ACC112 (cell line): Measurements from ENCODE around the gene ARHGEF5.

ENCODE experiments used
- H2AFZ ChIP-seq: fragments of 200-600 bp; sonication (generic); one replicate; pipeline ENCODE4 v1.6.0; 2017; ENCODE audit warnings: antibody characterized with exemption, low read length; ENCODE audit not compliant: unreplicated experiment
- H3K27ac ChIP-seq: fragments of 200-600 bp; sonication (generic); 2 replicates; pipeline ENCODE4 v1.5.1; 2014; ENCODE audit warnings: low read depth, mild to moderate bottlenecking, antibody characterized with exemption, low read length, moderate library complexity
- H3K27me3 ChIP-seq: fragments of 200-600 bp; sonication (generic); 2 replicates; pipeline ENCODE4 v1.6.1; 2014; ENCODE audit warnings: mild to moderate bottlenecking, antibody characterized with exemption, low read length, moderate library complexity, mixed read lengths; ENCODE audit not compliant: insufficient read depth
- H3K36me3 ChIP-seq: fragments of 200-600 bp; sonication (generic); 2 replicates; pipeline ENCODE4 v1.6.1; 2016; ENCODE audit warnings: mild to moderate bottlenecking, antibody characterized with exemption, low read length, moderate library complexity, mixed read lengths; ENCODE audit not compliant: insufficient read depth
- H3K4me1 ChIP-seq: fragments of 200-600 bp; sonication (generic); one replicate; pipeline ENCODE4 v1.6.1; 2016; ENCODE audit warnings: low read length, mixed read lengths; ENCODE audit not compliant: insufficient read depth, unreplicated experiment, control insufficient read depth
- H3K4me3 ChIP-seq: fragments of 200-600 bp; sonication (generic); 2 replicates; pipeline ENCODE4 v1.5.1; 2014; ENCODE audit warnings: mild to moderate bottlenecking, low read depth, low read length
- H3K79me2 ChIP-seq: fragments of 200-600 bp; sonication (generic); one replicate; pipeline ENCODE4 v1.6.0; 2016; ENCODE audit warnings: low read length; ENCODE audit not compliant: control insufficient read depth, unreplicated experiment, insufficient read depth

The ARHGEF5 gene

DNA sequence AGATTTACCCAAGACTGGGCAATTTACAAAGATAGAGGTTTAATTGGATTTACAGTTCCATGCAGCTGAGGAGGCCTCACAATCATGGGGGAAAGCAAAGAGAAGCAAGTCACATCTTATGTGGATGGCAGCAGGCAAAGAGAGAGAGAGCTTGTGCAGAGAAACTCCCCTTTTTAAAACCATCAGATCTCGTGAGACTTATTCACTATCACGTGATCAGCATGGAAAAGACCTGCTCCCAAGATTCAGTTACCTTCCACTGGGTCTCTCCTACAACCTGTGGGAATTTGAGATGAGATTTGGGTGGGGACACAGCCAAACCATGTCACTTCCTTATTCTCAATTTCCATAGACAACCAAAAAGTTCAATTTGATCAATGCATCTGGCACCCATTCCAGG, 73.2 kb downstream of the ARHGEF5 start:
- Histone ChIP-seq H3K4me1 (no peaks in the 10 kb centered on the region), H3K79me2 (no peaks in the 10 kb centered on the region), H3K4me3 (no peak overlapping the region), H3K36me3 (no peaks in the 10 kb centered on the region), H3K27ac (no peak overlapping the region), H2AFZ (no peak overlapping the region), H3K27me3 (peaks cover 12% of the 10 kb centered on the region; the same call in 1 of the 2 replicates)
